HK-2 (cell line): Measurements from ENCODE around the gene LIPI.
"Not testable (repeated sequence)": the region's sequence is repeated elsewhere in the genome, so short reads cannot be mapped to it uniquely, and the experiment has no call there.

Source experiments
- DNase-seq: peaks from one replicate; pipeline ENCODE4 v3.0.0-alpha.2; 2018; ENCODE audit not compliant: unreplicated experiment

LIPI gene

GRCh38 chr21:14073615-14074014 is 137.1 kb downstream of the LIPI start:
- no peak for DNase-seq

DNA sequence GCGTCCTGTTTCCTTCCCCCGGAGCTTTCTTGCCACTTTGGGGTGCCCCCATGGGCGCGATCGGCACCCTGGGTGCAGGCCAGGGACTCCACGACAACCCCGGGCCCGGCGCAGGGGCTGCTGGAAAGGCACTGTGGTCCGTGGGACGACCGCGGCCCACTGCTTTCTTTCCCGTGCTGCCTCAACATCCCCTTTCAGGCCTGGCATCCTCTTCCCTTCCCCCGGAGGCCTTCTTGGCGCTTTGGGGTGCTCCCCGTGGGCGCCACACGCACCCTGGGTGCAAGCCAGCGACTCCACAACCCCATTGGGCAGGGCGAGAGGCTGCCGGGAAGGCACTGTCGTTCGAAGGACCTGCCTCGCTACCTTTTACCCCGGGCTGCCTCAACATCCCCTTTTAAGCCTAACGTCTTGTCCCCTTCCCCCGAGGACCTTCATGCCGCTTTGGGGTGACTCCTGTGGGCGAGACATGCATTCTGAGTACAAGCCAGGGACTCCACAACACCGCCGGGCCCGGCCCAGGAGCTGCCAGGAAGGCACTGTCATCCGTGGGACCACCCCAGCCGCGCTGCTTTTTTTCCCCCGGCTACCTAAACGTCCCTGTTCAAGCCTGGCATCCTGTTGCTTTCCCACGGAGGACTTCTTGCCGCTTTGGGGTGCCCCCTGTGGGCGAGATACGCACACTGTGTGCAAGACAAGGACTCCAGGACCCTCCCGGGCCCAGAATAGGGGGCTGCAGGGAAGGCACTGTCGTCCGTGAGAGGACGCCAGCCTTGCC is 137.8 kb downstream of the LIPI start:
- no peak for DNase-seq

DNA sequence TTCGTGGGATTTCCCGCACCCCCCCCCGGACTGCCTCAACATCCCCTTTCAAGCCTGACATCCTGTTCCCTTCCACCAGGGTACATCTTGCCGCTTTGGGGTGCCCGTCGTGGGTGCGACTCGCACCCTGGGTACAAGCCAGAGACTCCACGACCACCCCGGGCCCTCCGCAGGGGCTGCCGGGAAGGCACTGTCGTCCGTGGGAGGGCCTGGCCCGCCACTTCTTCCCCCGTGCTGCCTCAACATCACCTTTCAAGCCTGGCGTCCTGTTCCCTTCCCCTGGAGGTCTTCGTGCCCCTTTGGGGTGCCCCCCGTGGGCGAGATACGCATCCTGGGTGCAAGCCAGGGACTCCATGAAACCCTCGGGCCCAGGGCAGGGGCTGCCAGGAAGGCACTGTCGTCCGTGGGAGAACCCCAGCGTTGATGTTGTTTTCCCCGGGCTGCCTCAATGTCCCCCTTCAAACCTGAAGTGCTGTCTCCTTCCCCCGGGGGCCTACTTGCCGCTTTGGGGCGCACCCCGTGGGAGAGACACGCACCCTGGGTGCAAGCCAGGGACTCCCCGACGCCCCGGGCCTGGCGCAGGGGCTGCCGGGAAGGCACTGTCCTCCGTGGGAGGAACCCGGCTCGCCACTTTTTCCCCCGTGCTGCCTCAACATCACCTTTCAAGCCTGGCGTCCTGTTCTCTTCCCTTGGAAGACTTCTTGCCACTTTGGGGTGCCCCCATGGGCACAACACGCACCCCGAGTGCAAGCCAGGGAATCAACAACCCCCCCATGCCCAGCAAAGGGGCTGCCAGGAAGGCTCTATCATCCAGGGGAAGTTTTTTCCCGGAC is 138.6 kb downstream of the LIPI start:
- DNase-seq = no peak

- no peak for DNase-seq
These were observed 139.8 kb downstream of the LIPI start for GRCh38 chr21:14070968-14071367.

- no peak for DNase-seq
These were observed 140.5 kb downstream of the LIPI start for GRCh38 chr21:14070049-14070893.

- no peak for DNase-seq
These were observed 146.5 kb downstream of the LIPI start for GRCh38 chr21:14064296-14064645.

DNA sequence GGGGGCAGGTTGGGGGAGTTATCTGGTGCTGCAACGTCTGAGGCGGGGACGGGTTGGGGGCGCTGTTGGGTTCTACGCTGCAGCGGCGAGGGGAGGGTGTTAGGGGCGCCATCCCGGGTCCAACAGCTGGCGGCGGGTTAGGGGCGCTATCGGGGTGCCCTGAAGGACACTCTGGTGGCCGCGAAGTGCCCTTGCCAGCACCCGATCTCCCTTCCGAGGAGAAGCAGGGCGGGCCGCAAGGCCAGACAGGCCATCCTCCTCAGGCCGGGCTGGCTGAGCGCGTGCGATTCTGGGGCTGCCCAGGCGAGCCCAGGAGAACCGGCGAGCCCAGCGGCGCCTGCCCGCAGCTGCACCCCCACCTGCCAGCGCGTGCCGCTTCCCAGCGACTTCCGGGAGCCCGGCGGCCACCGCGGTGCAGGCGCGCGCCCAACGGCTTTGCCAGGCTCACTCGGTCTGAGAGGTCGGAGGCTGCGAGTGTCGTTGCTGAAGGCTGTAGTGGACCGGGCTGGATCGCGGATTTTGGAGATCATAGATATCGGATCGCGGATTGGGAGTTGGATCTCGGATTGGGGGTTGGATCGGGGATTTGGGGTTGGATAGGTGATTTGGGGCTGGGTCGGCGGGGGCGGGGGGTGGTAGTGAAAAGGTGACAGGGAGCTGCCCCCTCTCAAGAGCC is 147.0 kb downstream of the LIPI start:
- DNase-seq = not testable (repeated sequence)

GRCh38 chr21:14062684-14063083 is 148.1 kb downstream of the LIPI start:
- not testable (repeated sequence) for DNase-seq

- not testable (repeated sequence) for DNase-seq
These were observed 148.9 kb downstream of the LIPI start for GRCh38 chr21:14061820-14062219.

DNA sequence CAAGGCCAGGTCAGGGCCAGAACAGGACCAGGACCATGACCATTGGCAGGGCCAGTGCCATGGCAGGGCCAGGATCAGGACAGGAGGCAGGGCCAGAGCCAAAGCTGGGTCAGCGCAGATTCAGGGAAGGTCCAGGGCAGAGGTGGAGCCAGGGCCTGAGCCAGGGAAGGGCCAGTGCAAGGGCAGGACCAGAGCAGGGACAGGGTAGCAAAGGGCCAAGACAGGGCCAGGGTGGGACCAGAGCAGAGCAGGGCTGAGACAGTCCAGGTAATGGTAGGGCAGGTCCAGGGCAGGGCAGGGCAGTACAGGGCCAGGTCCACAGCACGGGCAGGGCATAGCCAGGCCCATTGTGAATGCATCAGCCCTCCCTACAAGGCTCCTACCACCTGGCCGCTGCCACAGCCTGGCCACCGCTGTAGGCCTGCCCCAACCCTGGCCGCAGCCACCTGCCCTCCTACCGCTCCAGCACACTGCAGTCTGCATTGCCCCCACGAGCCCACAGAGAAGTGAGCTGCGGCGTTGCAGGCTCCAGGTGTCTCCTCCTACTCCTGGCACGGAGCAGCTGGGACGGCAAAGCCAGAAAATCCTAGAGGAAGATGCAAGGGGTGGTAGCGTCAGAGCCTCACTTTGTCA is 151.6 kb downstream of the LIPI start:
- DNase-seq = not testable (repeated sequence)
